PC-3 (cell line): ENCODE results near the gene PSMD14. TPM values are rescaled to one million over a fixed set of nuclear protein-coding genes. Genes with fewer than 3 reads are reported as not detected.
"Not testable (repeated sequence)": the region's sequence is repeated elsewhere in the genome, so short reads cannot be mapped to it uniquely, and the experiment has no call there.

Source experiments
- ATAC-seq: fragments of 200-7000 bp; cut with Tn5 transposase; 2 replicates; pipeline ENCODE4 v1.9.1; 2020; ENCODE audit warnings: mild to moderate bottlenecking, moderate library complexity
- BruUV-seq: library from RNA; stranded (reverse); fragments of 400-500 nt; replicated peaks from 2 replicates; lab custom pipeline; 2021; lab: Mats Ljungman, UMichigan
- CTCF ChIA-PET: fragments of 300-600 bp; sonication (Branson Sonifier 250); formaldehyde crosslinking; loops from one replicate; lab custom pipeline; 2022; ENCODE audit warnings: antibody characterized with exemption; lab: Charles Lee
- POLR2A ChIA-PET: fragments of 300-600 bp; sonication (Branson Sonifier 250); formaldehyde crosslinking; loops from one replicate; lab custom pipeline; 2022; ENCODE audit warnings: antibody characterized with exemption; ENCODE audit not compliant: unreplicated experiment; lab: Charles Lee
- DNase-seq: peaks from one replicate; pipeline ENCODE4 v3.0.0-alpha.2; 2015
- H2AFZ ChIP-seq: fragments of 300-600 bp; sonication (generic); 2 replicates; pipeline ENCODE4 v1.6.0; 2016; ENCODE audit warnings: antibody characterized with exemption, low read length
- H3F3A ChIP-seq: fragments of 300-600 bp; sonication (generic); one replicate; pipeline ENCODE4 v1.6.0; 2017; ENCODE audit warnings: antibody characterized with exemption, low read length, control low read depth, mild to moderate bottlenecking; ENCODE audit not compliant: unreplicated experiment
- H3K27ac ChIP-seq: fragments of 300-600 bp; sonication (generic); 2 replicates; pipeline ENCODE4 v1.5.1; 2016; ENCODE audit warnings: mild to moderate bottlenecking, low read length
- H3K27me3 ChIP-seq: fragments of 300-600 bp; sonication (generic); 2 replicates; pipeline ENCODE4 v1.6.1; 2016; ENCODE audit warnings: low read length, mixed read lengths
- H3K36me3 ChIP-seq: fragments of 300-600 bp; sonication (generic); 2 replicates; pipeline ENCODE4 v1.6.1; 2016; ENCODE audit warnings: low read depth, mixed run types, low read length, mixed read lengths
- H3K4me1 ChIP-seq: fragments of 300-600 bp; sonication (generic); 2 replicates; pipeline ENCODE4 v1.5.1; 2016; ENCODE audit warnings: low read length; ENCODE audit not compliant: insufficient read depth
- H3K4me2 ChIP-seq: fragments of 300-600 bp; sonication (generic); 2 replicates; pipeline ENCODE4 v1.6.0; 2016; ENCODE audit warnings: low read length
- H3K4me3 ChIP-seq: fragments of 300-600 bp; sonication (generic); 2 replicates; pipeline ENCODE4 v1.5.1; 2016; ENCODE audit warnings: mild to moderate bottlenecking, low read length, mixed read lengths
- H3K79me2 ChIP-seq: fragments of 300-600 bp; sonication (generic); 2 replicates; pipeline ENCODE4 v1.6.1; 2017; ENCODE audit warnings: low read length, mixed read lengths
- H3K9ac ChIP-seq: fragments of 300-600 bp; sonication (generic); 2 replicates; pipeline ENCODE4 v1.6.0; 2016; ENCODE audit warnings: mild to moderate bottlenecking, low read length
- H3K9me2 ChIP-seq: fragments of 300-600 bp; sonication (generic); replicated peaks from 2 replicates; pipeline ENCODE4 v1.6.1; 2016; ENCODE audit warnings: mixed run types, low read length, mixed read lengths
- H3K9me3 ChIP-seq: fragments of 300-600 bp; sonication (generic); 2 replicates; pipeline ENCODE4 v1.6.1; 2016; ENCODE audit warnings: low read length, mixed read lengths
- H4K20me1 ChIP-seq: fragments of 300-600 bp; sonication (generic); 2 replicates; pipeline ENCODE4 v1.6.1; 2016; ENCODE audit warnings: low read length, mixed read lengths
- EZH2 ChIP-seq: fragments of 300-600 bp; sonication (generic); IDR thresholded peaks from one replicate; pipeline ENCODE4 v1.6.1; 2017; ENCODE audit warnings: antibody characterized with exemption, mild to moderate bottlenecking, low read length; ENCODE audit not compliant: unreplicated experiment
- EZH2phosphoT487 ChIP-seq: fragments of 300-600 bp; sonication (generic); IDR thresholded peaks from 2 replicates; pipeline ENCODE4 v1.6.1; 2018; ENCODE audit warnings: mild to moderate bottlenecking, antibody characterized with exemption, low read length, borderline replicate concordance
- intact Hi-C: fragments of 100-400 bp; cut with micrococcal nuclease; formaldehyde crosslinking; loops from 2 replicates; pipeline ENCODE4 v1.9.0; 2023
- total RNA-seq: library from RNA; depleted of rRNA; stranded (reverse); fragments of >200 nt; gene quantifications from 2 replicates; pipeline ENCODE4 v1.2.3, GENCODE V29; 2014
- TF ChIP-seq, protein P1 (sequence below): fragments of 300-600 bp; sonication (generic); conservative IDR thresholded peaks from 2 replicates; pipeline ENCODE4 v1.5.1; 2017; ENCODE audit warnings: antibody characterized with exemption, low read depth, mild to moderate bottlenecking, low read length

Gene PSMD14
- total RNA-seq, 1 experiment from 2014 or later = 151 TPM

DNA sequence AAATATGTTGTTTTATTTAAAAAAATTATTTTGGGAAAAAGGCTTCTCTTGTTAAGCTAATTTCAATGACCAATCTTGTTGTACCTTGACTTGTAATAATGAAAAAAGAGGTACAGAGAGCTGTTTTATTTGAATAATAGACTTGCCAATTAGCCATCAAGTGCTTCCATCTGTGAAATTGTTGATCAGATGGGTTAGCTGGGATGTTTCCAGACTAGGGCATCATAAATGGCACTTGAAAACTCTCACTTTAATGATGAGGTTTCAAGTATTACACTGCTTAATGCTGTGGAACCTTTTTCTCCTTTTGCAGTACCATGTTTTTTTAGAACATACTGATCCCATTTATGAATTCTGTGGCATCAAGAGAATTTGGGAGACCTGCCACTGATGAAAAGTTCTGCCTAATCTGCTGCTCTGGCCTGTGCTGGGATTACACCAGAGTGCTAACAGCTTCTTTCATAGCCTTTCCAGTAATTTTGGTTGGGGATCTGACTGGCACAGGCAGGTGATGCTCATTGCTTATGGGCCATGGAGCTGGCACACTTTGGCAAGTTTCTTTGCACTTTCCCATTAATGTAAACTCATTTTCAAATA is 24.2 kb downstream of the PSMD14 start:
- peaks cover 21% of the 10 kb centered on the region for H3K36me3 ChIP-seq
- peaks cover 97% of the 10 kb centered on the region for H3K79me2 ChIP-seq
- ChIA-PET POLR2A (no interaction called here), CTCF (no interaction called here)
- no peak overlapping the region for H3K27ac ChIP-seq
- H3K4me1 ChIP-seq = no peaks in the 10 kb centered on the region
- BruUV-seq = no TSS peak
- H3K27me3 ChIP-seq = no peaks in the 10 kb centered on the region
- intact Hi-C loops = no loop called here
- H3K4me3 ChIP-seq = no peak overlapping the region
- DNase-seq (no peak), ATAC-seq (no peak)
- H2AFZ ChIP-seq = no peak overlapping the region
- no peaks in the 10 kb centered on the region for H3F3A ChIP-seq
- peaks cover 25% of the 10 kb centered on the region for H4K20me1 ChIP-seq
- TF ChIP-seq EZH2 = no peak
- no peak for TF ChIP-seq EZH2phosphoT487
- TF ChIP-seq, protein P1, sequence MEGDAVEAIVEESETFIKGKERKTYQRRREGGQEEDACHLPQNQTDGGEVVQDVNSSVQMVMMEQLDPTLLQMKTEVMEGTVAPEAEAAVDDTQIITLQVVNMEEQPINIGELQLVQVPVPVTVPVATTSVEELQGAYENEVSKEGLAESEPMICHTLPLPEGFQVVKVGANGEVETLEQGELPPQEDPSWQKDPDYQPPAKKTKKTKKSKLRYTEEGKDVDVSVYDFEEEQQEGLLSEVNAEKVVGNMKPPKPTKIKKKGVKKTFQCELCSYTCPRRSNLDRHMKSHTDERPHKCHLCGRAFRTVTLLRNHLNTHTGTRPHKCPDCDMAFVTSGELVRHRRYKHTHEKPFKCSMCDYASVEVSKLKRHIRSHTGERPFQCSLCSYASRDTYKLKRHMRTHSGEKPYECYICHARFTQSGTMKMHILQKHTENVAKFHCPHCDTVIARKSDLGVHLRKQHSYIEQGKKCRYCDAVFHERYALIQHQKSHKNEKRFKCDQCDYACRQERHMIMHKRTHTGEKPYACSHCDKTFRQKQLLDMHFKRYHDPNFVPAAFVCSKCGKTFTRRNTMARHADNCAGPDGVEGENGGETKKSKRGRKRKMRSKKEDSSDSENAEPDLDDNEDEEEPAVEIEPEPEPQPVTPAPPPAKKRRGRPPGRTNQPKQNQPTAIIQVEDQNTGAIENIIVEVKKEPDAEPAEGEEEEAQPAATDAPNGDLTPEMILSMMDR = no peak
- no peak overlapping the region for H3K9ac ChIP-seq
- no peaks in the 10 kb centered on the region for H3K9me2 ChIP-seq
- no peak overlapping the region for H3K4me2 ChIP-seq
- no peaks in the 10 kb centered on the region for H3K9me3 ChIP-seq

DNA sequence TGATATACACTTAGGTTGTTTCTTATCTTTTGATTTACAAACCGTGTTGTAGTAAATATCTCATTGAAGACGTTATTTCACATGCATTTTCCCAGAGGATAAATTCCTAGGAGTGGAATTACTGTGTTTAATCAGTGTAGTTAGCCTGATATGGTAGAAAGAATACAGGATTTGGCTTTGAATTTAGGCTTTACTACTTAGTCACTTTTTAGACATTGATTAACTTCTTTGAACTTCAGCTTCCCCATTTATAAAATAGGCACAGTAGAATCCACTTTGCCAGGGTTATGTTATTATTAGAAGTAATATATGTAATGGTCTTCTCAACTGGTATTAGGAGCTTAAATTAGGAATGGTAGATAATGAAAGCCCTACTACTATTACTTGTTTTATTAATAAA is 27.4 kb downstream of the PSMD14 start:
- Histone ChIP-seq H3K4me1 (no peaks in the 10 kb centered on the region), H3F3A (no peaks in the 10 kb centered on the region), H3K4me2 (no peak overlapping the region), H3K27ac (no peak overlapping the region), H4K20me1 (peaks cover 15% of the 10 kb centered on the region; the same call in 1 of the 2 replicates), H3K36me3 (peaks cover 21% of the 10 kb centered on the region), H3K79me2 (peaks cover 83% of the 10 kb centered on the region), H3K9me3 (no peaks in the 10 kb centered on the region), H3K9me2 (no peaks in the 10 kb centered on the region), H3K4me3 (no peak overlapping the region), H3K27me3 (no peaks in the 10 kb centered on the region), H3K9ac (no peak overlapping the region), H2AFZ (no peak overlapping the region)
- intact Hi-C loops = no loop called here
- CTCF ChIA-PET = no interaction called here
- DNase-seq (no peak), ATAC-seq (no peak)
- POLR2A ChIA-PET = no interaction called here
- no TSS peak for BruUV-seq
- TF ChIP-seq EZH2 (no peak), EZH2phosphoT487 (no peak)
- TF ChIP-seq, protein P1 = no peak

DNA sequence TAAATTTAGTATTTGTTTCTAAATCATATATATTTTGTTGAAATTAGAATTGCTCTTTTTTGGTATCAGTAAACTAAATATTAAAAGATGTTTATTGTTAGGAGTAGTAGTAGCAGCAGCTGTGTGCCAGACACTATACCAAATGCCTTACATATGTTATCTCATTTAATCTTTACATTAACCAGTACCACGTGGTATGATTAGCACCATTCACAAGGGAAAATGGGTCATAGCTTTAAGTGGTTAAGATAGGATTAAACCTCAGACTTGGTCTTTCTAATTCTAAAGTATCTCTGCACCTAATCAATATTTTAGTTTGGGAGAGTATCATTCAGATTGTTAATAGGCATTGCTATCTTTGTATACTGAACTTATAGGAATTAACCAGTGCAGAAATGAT is 29.0 kb downstream of the PSMD14 start:
- ChIA-PET POLR2A (no interaction called here), CTCF (no interaction called here)
- peaks cover 72% of the 10 kb centered on the region for H3K79me2 ChIP-seq
- no peak for ATAC-seq
- H3K9me2 ChIP-seq = no peaks in the 10 kb centered on the region
- H4K20me1 ChIP-seq = peaks cover 11% of the 10 kb centered on the region; the same call in 1 of the 2 replicates
- H3K27me3 ChIP-seq = no peaks in the 10 kb centered on the region
- H3K9me3 ChIP-seq = no peaks in the 10 kb centered on the region
- peaks cover 16% of the 10 kb centered on the region for H3K36me3 ChIP-seq
- H3K4me3 ChIP-seq = no peak overlapping the region
- no peaks in the 10 kb centered on the region for H3K4me1 ChIP-seq
- no peaks in the 10 kb centered on the region for H3F3A ChIP-seq
- no peak overlapping the region for H3K4me2 ChIP-seq
- no peak overlapping the region for H3K9ac ChIP-seq
- H3K27ac ChIP-seq = no peak overlapping the region
- intact Hi-C loops = no loop called here
- no peak overlapping the region for H2AFZ ChIP-seq
- TF ChIP-seq EZH2 (no peak), EZH2phosphoT487 (no peak)
- TF ChIP-seq, protein P1 = no peak
- BruUV-seq = no TSS peak
- no peak for DNase-seq

DNA sequence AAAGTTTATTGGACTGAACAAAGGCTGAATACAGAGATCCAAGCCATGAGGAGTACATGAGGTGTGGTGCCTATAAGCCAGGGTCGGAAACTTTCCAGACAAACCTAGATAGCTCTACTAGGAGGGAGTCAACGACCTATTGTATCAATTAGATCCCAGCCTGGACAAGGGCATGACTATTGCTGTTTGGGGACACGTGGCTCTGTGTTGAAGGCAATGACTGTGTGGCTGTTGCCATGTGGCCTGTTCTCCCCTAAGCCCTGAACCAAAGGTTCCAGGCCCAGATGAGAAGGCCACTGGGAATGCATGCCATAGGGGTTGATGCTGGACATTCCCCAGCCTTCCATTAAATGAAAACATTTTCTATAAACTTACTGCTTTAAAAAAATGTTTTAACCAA is 31.3 kb downstream of the PSMD14 start:
- Histone ChIP-seq H3K36me3 (peaks cover 11% of the 10 kb centered on the region; the same call in 1 of the 2 replicates), H3K79me2 (peaks cover 73% of the 10 kb centered on the region)
- H3K4me2 ChIP-seq, DNase-seq, ATAC-seq, CTCF ChIA-PET, H3K9me2 ChIP-seq, H3K9me3 ChIP-seq, H3K4me1 ChIP-seq, H3K4me3 ChIP-seq, H2AFZ ChIP-seq, intact Hi-C loops, H3K27ac ChIP-seq, H3K27me3 ChIP-seq, POLR2A ChIA-PET, H3F3A ChIP-seq, H4K20me1 ChIP-seq, H3K9ac ChIP-seq: not testable (repeated sequence)
- BruUV-seq = TSS peak; percentile 100
